ENCODE data around the gene IL18. TPM values are rescaled to one million over a fixed set of nuclear protein-coding genes. Genes with fewer than 3 reads are reported as not detected.

IL18 gene
- total and polyA plus RNA-seq, 9 of the 15 experiments (the other 6 are each of a cell fraction or from before 2014, with no cell fraction given) = 4.1 to 10.0 (median 6.1) TPM

- ChIA-PET POLR2A (interaction anchor here (1.5 kb wide), 1 partner anchor 9 kb away, joined by 3 read pairs; no protein-coding TSS in a partner anchor), CTCF (ENCODE audit: low intra/inter-chr PET ratio) (no interaction called here)
- Histone ChIP-seq H3K9ac (ENCODE audit: insufficient read depth in 1 of 2, low read depth in 2 of 2, low read length in 2 of 2) (no peak overlapping the region), H3K27me3 (ENCODE audit: control insufficient read depth in 2 of 2, insufficient read depth in 2 of 2, low read length in 2 of 2) (no peaks in the 10 kb centered on the region), H3K9me1 (ENCODE audit: control insufficient read depth, insufficient read depth, low read length) (no peaks in the 10 kb centered on the region), H3K4me3 (no peak overlapping the region), H2AFZ (ENCODE audit: low read depth, low read length) (no peak overlapping the region), H3K4me1 (replicated peaks in 1 of 2; ENCODE audit: control insufficient read depth in 2 of 2, insufficient read depth in 2 of 2, low read length in 2 of 2) (no peaks in the 10 kb centered on the region), H3K79me2 (ENCODE audit: control insufficient read depth, insufficient read depth, low read length) (no peaks in the 10 kb centered on the region), H3K36me3 (ENCODE audit: control insufficient read depth, insufficient read depth, low read length) (no peaks in the 10 kb centered on the region), H3K9me3 (replicated peaks; ENCODE audit: control insufficient read depth, insufficient read depth, low read depth, low read length) (no peaks in the 10 kb centered on the region), H3K27ac (ENCODE audit: extremely low read depth, low read depth, low read length) (no peak overlapping the region), H3K4me2 (ENCODE audit: insufficient read depth, low read length) (no peak overlapping the region), H4K20me1 (replicated peaks; ENCODE audit: control insufficient read depth, insufficient read depth, low read length) (no peaks in the 10 kb centered on the region)
- DNase-seq (ENCODE audit: extremely low read depth in 1 of 4, low spot score in 3 of 4) (no peak), FAIRE-seq (no peak), ATAC-seq (no peak)
- intact Hi-C loops (cut with micrococcal nuclease) (no loop called here), in situ Hi-C loops (cut with MboI) (no loop called here)
- 86% methylated on average over 8 of the region's 8 CpGs for WGBS (ENCODE audit: insufficient coverage, low coverage, missing lambda C conversion rate)
- BruUV-seq (replicated peaks) = no TSS peak
- TF ChIP-seq CHAMP1 (IDR thresholded peaks at IDR 0.05) (no peak), ETS2 (tag; IDR thresholded peaks at IDR 0.05; ENCODE audit: borderline replicate concordance, poor library complexity, severe bottlenecking) (no peak)
These were observed 57.8 kb downstream of the IL18 start for GRCh38 chr11:112106070-112106469.

GRCh38 chr11:112103446-112103845, 60.4 kb downstream of the IL18 start:
- Histone ChIP-seq H4K20me1 (replicated peaks; ENCODE audit: control insufficient read depth, insufficient read depth, low read length) (no peaks in the 10 kb centered on the region), H3K79me2 (ENCODE audit: control insufficient read depth, insufficient read depth, low read length) (no peaks in the 10 kb centered on the region), H3K9ac (ENCODE audit: insufficient read depth in 1 of 2, low read depth in 2 of 2, low read length in 2 of 2) (no peak overlapping the region), H3K4me1 (replicated peaks in 1 of 2; ENCODE audit: control insufficient read depth in 2 of 2, insufficient read depth in 2 of 2, low read length in 2 of 2) (no peaks in the 10 kb centered on the region), H3K27ac (ENCODE audit: extremely low read depth, low read depth, low read length) (no peak overlapping the region), H3K4me2 (ENCODE audit: insufficient read depth, low read length) (no peak overlapping the region), H3K4me3 (no peak overlapping the region), H2AFZ (ENCODE audit: low read depth, low read length) (no peak overlapping the region), H3K27me3 (ENCODE audit: control insufficient read depth in 2 of 2, insufficient read depth in 2 of 2, low read length in 2 of 2) (no peaks in the 10 kb centered on the region), H3K9me3 (replicated peaks; ENCODE audit: control insufficient read depth, insufficient read depth, low read depth, low read length) (no peaks in the 10 kb centered on the region), H3K9me1 (ENCODE audit: control insufficient read depth, insufficient read depth, low read length) (no peaks in the 10 kb centered on the region), H3K36me3 (ENCODE audit: control insufficient read depth, insufficient read depth, low read length) (no peaks in the 10 kb centered on the region)
- 89% methylated on average over 6 of the region's 6 CpGs for WGBS (ENCODE audit: insufficient coverage, low coverage, missing lambda C conversion rate)
- in situ Hi-C loops (cut with MboI) = no loop called here
- ChIA-PET CTCF (ENCODE audit: low intra/inter-chr PET ratio) (no interaction called here), POLR2A (no interaction called here)
- ATAC-seq = no peak
- no peak for FAIRE-seq
- intact Hi-C loops (cut with micrococcal nuclease) = no loop called here
- no peak for DNase-seq (ENCODE audit: extremely low read depth in 1 of 4, low spot score in 3 of 4)
- BruUV-seq (replicated peaks) = no TSS peak
- TF ChIP-seq MYC (IDR thresholded peaks at IDR 0.05; ENCODE audit: low read depth, low read length) = no peak
- no peak for TF ChIP-seq MYC (CRISPR knock-in tag; IDR thresholded peaks at IDR 0.05; ENCODE audit: borderline replicate concordance, low read depth)
